HG02678 (cell line): ENCODE results near the gene MAMDC2.
"Not testable (repeated sequence)": the region's sequence is repeated elsewhere in the genome, so short reads cannot be mapped to it uniquely, and the experiment has no call there.

Experiments used
- ATAC-seq: cut with Tn5 transposase; IDR thresholded peaks from one replicate; pipeline ENCODE4 v1.9.1; 2021; ENCODE audit warnings: mild to moderate bottlenecking, moderate library complexity; ENCODE audit not compliant: unreplicated experiment

Gene MAMDC2

DNA sequence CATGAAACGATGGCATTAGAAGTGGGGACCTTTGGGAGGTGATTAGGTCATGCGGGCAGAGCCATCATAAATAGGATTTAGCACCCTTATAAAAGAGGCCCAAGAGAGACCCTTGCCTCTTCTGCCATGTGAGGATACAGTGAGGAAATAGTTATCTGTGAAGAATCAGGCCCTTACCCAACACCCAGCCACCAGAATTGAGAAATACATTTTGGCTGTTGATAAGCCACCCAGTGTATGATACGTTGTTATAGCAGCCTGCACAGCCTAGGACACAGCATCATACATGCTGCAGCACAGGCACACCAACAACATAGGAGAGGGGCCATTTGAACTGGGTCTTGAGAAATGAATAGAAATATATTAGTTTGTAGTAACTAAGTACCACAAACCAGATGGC is 8.0 kb upstream of the MAMDC2 start:
- ATAC-seq: no peak

DNA sequence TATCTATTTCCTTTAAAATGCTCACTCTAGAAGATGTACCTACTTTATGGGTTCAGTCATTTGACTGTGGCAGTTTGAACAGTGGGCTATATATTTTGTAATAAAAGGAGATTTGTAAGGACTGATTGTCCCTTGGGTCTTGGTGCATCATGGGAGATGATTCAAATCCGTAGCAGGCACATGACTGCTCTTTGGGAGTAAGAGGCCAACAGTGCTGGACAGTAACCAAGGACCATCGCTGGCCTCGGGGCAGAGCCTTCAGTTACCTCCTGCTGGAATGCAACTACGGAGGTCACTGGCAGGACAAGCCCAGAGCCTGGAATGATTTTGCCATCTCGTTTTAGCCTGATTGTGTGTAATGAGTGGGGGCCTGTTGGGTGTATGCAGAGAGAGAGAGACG is 7.0 kb upstream of the MAMDC2 start:
- ATAC-seq: no peak

DNA sequence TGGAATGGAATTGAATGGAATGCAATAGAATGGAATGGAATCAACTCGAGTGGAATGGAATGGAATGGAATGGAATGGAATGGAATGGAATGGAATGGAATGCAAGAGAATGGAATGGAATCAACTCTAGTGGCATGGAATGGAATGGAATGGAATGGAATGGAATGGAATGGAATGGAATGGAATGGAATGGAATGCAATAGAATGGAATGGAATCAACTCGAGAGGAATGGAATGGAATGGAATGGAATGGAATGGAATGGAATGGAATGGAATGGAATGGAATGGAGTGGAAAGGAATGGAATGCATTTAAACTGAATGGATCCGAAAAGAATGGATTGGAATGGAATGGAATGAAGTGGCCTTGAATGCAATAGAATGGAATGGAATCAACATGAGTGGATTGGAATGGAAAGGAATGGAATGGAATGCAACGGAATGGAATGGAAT is 5.5 kb upstream of the MAMDC2 start:
- not testable (repeated sequence) for ATAC-seq

DNA sequence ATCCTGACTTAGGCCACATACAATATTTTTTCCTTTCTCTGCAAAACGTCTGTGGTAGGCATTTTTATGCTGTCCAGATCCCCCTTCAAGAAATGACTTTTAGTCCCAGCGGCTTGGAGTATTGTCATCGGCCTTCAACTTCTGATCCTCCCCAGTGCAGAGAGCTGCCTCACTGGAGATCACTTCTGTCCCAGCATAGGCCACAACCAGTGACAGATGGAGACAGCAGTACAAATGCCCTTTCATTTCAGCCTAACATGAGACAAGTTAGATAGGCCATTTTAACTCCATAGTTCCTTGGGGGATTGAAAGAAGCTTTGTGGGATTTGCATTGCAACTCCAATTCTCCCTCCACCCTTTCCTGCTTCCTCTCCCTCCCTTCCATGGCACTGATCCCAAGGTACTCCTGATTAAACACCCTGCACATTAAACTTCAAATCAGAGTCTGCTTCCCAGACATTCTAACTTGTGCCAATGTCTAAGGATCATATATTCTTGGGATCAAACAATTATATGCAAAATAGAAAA is 3.2 kb upstream of the MAMDC2 start:
- no peak for ATAC-seq

DNA sequence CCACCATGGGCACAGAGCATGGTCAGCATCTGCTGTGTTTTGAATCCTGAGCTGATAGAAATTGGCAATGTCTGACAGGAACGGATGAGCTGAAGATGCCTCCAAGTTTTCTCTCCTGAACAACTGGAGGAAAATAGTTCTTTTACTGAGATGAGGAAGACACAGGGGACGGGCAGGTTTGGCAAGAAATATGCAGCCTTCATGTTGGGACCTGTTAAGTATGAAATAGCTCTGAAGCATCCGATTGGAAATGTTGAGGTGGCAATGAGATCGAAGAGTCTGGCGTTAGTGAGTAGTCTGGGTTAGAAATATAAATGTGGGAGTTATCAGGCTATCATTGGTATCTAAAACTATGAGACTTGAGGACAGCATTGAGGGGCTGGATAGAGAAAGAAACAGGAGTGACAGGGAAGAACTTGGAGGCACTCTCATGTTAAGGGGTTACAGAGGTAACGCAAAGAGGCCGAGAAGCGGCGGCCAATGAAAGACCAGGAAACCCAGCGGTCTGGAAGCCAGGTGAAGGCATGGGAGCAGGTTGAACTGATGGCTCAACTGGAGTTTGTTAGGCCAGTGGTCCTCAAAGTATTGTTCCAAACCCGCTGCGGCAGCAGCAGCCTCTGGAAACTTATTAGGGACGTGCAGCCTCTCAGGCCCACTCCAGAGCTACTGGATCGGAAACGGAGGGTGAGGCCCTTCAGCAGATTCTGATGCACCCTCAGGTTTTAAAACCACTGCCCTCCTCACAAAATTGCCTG is 1.0 kb upstream of the MAMDC2 start:
- ATAC-seq: no peak

DNA sequence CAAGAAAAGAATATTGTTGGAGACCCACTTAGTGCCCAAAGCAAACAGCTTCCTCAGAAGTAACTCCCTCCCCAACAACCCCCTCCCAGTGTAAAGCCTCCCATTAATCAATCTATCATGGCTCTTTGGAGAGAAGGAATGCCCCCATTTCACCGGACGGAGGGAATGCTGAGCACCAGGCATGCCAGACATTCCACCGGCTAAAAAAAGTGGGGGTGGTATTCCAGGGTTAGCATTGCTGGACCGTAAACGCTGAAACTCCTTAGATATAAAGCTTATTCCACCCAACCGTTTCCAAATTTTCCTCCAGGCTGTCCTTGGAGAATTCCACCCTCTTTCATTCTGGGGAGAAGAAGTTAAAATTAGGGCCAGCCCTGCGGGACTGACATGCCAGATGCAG is 363 bp upstream of the MAMDC2 start:
- no peak for ATAC-seq

DNA sequence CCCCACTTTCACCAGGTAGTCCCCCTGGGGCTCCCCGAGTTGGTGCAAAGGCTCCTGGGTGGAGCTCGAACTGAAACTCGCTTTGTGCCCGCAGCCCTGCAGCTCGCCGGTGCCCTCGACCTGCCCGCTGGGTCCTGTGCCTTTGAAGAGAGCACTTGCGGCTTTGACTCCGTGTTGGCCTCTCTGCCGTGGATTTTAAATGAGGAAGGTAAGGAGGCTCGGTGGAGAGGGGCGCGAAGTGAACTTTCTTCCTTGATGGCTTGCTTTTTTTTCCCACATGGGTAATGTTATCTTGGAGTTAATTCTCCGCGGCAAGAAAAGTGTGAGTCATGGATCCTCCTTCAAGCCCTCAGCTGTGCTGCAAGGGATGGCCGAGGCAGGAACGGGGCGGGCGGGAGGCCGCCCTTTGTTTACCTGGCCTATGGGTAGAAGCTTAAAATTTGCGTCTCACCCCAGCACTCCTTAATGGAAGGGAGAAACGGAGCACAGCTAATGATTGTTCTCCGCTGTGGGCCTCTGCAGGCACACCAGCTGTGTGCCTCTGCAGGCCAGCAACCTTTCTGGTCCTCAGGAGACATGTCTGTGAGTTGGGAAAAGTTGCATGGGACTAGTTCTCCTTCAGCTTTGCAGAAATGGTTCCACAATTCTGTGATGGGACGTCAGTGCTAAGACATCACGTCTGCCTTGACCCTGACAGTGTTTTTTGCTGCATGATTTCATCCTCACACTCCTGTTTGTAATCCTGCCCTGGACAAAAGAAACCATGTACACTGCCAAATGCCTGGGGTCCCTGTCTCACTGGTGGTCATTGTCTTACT is 1.1 kb downstream of the MAMDC2 start:
- ATAC-seq: no peak

DNA sequence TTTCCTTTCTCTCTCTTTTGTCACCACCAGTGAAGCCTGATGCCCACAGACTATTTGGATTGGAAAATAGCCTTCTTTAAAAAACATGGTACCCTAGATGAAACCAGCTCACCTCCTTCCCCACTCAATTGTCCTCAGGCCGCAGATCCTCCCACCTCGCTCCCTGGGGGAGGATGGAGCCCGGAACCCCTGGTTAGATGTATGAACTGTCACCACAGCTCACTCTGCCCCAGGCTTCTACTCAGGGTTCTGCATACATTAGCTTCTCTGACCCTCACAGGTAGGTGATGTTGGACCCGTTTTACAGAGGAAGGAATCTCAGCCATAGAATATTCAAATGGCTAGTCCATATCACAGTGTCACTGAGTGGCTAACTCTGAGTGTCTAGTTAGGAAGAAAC is 1.8 kb downstream of the MAMDC2 start:
- no peak for ATAC-seq

DNA sequence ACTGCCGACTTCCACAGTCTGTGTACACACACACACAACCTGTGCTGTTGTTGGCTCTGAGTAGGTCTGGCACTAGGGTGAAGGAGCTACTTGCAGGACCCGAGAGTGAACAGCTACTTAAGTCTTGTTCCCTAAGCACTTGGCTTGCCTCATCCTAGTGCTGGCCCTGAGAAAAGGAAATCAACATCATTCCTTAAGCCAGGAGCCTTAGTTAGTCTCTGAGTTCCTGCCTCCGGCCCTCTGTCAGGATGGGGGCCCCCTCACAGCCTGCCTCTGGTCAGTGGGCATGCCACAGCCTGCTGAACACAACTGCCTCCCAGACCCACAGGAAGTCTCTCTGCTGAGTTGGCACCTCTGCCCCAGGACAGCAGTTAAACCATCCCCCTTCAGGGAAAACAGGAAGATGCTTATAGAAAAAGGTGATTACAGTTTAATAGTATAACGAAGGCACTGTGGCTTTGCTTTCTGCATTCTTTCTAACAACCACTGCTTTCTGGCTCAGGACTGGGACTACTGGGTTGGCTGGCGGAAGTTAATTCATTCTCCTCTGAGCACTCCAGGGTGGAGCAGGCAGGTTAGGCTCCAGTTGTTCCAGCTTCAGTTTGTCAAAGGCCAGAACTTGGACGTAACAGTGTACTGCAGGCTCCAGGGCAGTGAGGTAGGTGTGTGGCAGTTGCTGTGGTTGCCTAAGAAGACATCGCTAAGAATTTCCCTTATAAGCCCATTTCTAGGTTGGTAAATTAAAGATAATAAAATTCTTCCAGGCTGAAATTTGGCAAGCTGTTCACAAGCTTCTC is 2.8 kb downstream of the MAMDC2 start:
- ATAC-seq: no peak

DNA sequence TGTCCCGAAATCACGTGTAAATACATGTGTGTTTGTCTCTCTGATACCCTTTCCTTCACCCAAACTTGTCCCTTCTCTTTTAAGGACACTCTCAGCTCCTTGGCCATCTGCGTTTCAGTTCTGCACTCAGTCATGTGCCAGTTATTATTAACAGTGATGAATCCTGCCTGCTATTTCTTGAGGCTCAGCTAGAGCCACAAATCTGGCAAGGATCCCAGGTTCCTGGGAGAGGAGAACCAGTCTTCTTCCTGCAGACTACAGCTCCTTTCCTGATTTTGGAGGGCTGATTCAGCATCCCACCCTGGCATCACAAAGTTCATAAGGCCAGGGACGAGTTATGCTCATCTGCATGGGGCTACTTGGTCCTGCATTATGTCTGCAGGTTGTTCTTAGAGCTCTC is 5.6 kb downstream of the MAMDC2 start:
- no peak for ATAC-seq

DNA sequence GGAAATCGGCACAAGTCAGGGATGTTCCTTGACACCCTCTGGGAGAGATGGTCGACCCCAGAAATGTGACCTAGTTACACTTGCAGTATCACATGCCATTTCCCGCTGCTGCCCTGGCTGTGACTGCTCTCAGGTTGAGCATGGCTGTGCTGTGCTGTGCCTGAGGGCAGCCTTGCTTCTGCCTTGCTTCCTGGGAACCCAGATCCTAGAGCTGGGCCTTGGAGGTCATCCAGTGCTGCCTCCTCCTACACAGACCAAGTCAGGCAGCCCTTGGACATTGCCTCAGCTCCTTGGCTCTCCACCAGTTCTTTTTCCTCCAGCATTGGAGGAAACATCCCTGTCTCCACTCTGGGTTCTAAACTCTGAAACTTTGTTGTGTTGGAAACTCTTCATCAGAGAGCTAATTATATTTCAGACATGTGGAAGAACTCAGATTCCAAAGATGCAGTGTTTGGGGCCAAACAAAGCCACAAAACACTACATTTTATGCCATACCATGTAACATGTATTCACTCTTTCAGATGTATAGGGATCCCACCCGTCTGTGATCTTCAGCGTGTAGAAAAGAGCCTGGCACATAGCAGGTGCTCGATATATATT is 6.1 kb downstream of the MAMDC2 start:
- ATAC-seq: no peak

DNA sequence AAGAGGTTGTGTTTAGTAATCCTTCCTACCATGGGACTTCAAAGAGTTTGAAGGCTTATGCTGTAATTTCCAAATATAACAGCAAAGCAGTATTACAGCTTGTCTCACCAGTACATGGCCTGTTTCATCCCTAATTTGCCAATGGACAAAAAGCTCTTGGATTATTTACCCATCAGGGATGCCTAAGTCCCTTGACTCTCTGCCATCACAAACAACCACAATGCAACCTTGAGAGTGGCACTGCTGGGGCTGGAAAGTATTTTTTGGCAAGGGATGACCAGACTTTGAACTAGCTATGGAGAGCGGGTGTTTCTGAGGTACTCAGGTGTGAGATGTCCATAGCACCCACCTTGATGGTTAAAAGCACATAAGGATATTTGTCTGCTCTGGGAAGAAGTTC is 9.1 kb downstream of the MAMDC2 start:
- no peak for ATAC-seq

DNA sequence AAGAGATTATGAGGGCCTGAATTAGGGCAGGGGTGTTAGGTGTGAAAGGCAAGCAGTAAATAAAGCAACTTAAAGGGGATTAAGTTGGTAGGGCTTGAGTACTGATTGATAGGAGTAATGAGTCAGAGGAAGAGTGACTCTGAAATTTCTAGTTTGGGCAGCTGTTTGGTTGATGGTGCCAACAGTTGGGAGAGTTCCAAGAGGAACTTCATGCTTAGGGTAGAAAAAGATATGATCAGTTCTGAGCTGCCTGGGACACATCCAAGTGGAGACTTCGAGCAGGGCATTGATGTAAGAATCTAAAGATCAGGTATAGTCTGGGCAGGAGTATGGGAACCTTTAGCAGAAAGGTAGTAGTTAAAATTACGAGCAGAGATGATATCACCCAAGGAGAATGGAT is 10.2 kb downstream of the MAMDC2 start:
- no peak for ATAC-seq

DNA sequence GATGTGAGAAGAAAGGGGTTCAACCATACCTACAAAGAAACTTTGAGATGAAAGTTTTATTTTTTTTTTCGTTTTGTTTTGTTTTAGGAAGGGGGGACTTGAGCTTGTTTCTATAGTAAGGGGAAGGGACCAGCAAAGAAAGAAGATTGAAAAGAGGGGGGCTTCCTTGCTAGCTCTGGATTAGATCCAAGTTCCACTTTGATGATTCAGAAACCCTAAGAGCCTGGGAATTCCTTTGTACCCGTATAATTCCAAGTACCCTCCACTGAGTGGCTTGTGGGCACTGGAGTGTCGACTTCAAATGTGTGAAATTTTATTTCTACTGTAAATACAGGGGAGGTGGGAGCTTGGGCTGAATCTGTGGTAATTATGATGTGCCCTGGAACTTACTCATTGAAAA is 10.9 kb downstream of the MAMDC2 start:
- ATAC-seq: no peak

DNA sequence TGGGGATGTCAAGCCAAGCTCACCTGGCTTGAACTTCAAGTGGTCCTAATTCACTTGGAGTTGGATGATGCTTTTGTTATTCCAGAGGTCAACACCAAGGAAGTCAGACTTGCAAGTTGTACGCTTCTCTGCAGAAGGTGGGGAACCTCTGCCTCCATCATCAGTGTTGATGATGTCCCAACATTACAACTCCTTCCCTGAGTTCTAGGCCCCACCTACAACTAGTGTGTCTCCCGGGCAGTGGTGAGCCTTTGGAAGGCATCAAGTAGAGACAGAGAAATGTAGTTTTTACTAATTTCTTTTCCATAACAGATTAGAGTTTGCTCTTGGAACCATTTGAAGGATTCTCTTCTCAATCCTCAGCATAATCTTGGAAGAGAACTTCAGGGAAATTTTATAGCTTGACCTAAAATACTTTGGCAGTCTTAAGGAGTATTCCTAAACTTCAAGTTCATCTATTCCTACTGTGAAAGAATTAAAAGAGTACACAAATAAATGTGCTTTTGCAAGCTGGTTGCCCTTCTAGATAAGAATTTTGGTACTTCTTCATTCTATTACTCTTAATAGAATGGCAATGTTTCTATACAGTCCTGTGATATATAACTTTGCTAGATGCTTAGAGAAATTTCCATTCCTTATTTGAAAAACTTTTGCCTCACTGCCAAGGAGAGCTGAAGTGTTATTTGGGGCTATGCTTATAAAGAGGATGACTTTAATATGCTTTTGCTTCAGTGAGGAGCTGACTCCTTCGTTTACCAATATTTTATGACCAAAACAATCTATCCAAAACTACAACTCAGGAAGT is 12.0 kb downstream of the MAMDC2 start:
- ATAC-seq: no peak

DNA sequence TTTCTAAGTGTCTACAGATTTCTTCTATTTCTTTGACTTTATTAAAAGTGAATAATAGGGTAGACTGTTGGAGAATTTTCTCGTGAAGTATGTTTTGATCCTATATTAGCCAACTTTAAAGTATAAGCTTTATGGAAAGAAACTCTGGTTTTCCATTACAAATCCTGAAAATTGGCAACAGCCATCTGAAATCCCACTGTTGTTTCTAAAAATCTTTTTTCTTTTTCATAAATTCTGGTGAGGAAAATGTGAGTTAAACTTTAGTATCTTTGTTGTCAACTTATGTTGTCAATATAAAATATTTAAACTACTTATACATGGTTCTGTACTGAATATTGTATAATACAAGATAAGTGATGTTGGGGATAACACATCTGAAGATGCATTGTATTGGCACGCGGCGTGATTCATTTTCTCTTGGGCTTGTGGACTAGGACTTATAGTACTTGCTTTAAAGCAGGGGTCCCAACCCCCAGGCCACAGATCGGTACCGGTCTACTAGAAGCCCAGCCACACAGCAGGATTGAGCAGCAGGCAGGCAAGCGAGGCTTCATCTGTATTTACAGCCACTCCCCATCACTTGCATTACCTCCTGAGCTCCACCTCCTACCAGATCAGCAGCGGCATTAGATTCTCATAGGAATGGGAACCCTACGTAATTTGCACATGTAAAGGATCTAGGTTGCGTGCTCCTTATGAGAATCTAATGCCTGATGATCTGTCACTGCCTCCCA is 12.7 kb downstream of the MAMDC2 start:
- ATAC-seq: no peak

DNA sequence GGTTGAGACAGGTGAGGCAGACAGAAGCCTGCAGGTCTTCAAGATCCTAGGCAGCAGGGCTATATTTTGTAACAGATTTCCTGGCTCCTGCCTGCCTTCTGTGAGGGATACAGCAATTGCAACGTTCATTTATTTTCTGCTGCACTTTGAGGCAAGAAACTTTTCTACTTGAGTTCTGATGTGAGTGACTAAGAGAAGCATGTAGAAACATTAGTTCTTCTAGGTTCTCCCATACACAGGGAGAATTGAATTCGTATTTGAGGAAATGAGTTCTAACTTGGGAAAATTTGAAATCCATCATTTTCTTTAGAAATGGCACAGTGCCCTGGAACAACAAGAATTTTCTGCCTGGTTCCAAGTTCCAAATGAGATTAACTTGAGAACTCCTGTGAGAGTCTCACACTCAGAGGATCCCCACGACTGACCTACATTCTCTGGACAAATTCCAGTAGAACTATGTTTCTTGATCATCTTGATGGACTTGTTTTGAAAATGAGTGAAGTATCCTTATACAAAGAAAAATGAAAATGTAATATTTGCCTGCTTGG is 15.0 kb downstream of the MAMDC2 start:
- no peak for ATAC-seq

DNA sequence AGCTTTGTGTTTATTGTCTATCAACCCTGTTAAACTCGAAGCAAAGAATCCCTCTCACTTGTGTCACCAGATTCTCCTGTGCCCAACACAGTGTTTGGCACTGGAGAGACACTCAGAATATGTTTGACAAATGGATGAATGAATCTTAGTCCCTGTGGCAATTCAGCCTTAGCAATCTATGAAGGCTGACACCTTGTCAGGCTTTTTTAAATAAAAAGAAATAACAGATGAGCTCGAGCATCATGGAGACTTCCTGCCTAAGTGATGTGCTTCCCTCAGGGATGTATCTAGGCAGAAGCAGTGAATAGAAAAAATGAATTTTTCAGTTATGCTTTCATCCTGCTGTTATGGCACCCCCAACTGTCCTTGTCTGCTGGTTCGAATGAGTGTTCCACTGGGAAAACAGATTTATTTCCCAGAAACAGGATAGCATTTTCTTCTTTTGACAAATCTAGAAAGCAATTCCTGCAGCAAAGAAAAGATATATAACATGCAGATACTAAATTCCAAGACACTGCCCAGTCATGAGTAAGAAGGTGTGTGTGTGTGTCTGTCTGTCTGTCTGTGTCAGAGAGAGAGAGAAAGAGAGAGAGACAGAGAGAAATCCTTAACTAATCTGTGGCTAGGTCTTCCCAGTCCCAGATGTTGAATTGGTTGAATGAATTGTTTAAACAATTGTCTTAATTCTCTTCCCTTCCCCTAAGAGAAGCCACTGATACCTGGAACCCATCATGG is 16.7 kb downstream of the MAMDC2 start:
- no peak for ATAC-seq
